ENCODE measurements around the gene MPST. TPM values are rescaled to one million over a fixed set of nuclear protein-coding genes. Genes with fewer than 3 reads are reported as not detected.

The MPST gene
- total RNA-seq, 1 experiment from 2014 or later = 68.6 TPM

- Histone ChIP-seq H3K9ac (ENCODE audit: low read length) (no peak overlapping the region), H4K20me1 (ENCODE audit: insufficient read depth) (no peaks in the 10 kb centered on the region), H3K27ac (ENCODE audit: low read depth, low read length) (no peak overlapping the region), H3K36me3 (ENCODE audit: control insufficient read depth in 1 of 2, insufficient read depth in 2 of 2, low read length in 2 of 2) (no peaks in the 10 kb centered on the region), H3K79me2 (ENCODE audit: insufficient read depth, low read length) (no peaks in the 10 kb centered on the region), H2AFZ (ENCODE audit: low read depth, low read length, poor library complexity, severe bottlenecking) (no peak overlapping the region), H3K4me1 (ENCODE audit: control insufficient read depth in 1 of 2, insufficient read depth in 2 of 2, low read length in 2 of 2) (no peaks in the 10 kb centered on the region), H3K4me2 (ENCODE audit: low read length) (no peak overlapping the region), H3K27me3 (ENCODE audit: insufficient read depth, low read length) (peaks cover 18% of the 10 kb centered on the region), H3K9me2 (ENCODE audit: insufficient read depth) (no peaks in the 10 kb centered on the region), H3K9me3 (ENCODE audit: control insufficient read depth in 1 of 2, insufficient read depth in 1 of 2, low read depth in 1 of 2, low read length in 2 of 2) (no peaks in the 10 kb centered on the region; a peak in 1 of 4 replicates), H3K4me3 (replicated peaks in 1 of 2; ENCODE audit: low read depth in 1 of 2, low read length in 2 of 2) (no peak overlapping the region)
- DNase-seq (ENCODE audit: low read depth, low spot score) = no peak
- ChIA-PET RAD21 (ENCODE audit: low non-redundant PET in 1 of 2, low total read pairs in 2 of 2, uncharacterized antibody in 2 of 2, unreplicated experiment in 2 of 2) (no interaction called here), CTCF (no interaction called here), POLR2A (no interaction called here)
- ATAC-seq = no peak
- TF ChIP-seq, protein P1, sequence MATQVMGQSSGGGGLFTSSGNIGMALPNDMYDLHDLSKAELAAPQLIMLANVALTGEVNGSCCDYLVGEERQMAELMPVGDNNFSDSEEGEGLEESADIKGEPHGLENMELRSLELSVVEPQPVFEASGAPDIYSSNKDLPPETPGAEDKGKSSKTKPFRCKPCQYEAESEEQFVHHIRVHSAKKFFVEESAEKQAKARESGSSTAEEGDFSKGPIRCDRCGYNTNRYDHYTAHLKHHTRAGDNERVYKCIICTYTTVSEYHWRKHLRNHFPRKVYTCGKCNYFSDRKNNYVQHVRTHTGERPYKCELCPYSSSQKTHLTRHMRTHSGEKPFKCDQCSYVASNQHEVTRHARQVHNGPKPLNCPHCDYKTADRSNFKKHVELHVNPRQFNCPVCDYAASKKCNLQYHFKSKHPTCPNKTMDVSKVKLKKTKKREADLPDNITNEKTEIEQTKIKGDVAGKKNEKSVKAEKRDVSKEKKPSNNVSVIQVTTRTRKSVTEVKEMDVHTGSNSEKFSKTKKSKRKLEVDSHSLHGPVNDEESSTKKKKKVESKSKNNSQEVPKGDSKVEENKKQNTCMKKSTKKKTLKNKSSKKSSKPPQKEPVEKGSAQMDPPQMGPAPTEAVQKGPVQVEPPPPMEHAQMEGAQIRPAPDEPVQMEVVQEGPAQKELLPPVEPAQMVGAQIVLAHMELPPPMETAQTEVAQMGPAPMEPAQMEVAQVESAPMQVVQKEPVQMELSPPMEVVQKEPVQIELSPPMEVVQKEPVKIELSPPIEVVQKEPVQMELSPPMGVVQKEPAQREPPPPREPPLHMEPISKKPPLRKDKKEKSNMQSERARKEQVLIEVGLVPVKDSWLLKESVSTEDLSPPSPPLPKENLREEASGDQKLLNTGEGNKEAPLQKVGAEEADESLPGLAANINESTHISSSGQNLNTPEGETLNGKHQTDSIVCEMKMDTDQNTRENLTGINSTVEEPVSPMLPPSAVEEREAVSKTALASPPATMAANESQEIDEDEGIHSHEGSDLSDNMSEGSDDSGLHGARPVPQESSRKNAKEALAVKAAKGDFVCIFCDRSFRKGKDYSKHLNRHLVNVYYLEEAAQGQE (IDR thresholded peaks at IDR 0.05; ENCODE audit: low read depth) = no peak
- TF ChIP-seq FOSL1 (IDR thresholded peaks at IDR 0.05; ENCODE audit: low read depth) (no peak), ZFX (IDR thresholded peaks at IDR 0.05) (no peak), JUND (IDR thresholded peaks at IDR 0.05) (no peak), TCF7L2 (IDR thresholded peaks at IDR 0.05; ENCODE audit: borderline replicate concordance, extremely low read depth, insufficient read depth, insufficient read length) (no peak), CEBPB (IDR thresholded peaks at IDR 0.05; ENCODE audit: low read depth) (no peak)
- intact Hi-C loops (cut with micrococcal nuclease) = no loop called here
- BruUV-seq (replicated peaks) = no TSS peak
Measured at GRCh38 chr22:37072673-37073072, 53.1 kb downstream of the MPST start.

DNA sequence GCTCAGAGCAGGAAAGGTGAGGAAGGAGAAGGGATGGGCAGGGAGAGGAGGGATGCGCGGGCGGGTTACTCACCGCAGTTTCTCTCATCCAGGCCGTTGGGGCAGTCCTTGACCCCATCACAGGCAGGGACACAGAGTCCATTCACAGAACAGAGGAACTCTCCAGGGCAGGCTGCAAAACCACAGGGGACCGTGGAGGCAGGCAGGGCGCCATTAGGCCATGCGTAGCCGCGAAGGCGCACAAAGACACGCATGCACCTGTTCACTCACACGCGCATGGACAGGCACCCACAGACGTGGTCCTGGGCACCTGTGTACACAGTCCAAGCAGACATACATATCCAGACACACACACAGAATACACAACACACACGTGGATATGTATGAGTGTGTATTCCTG lies 55.0 kb downstream of the MPST start:
- Histone ChIP-seq H3K9me3 (ENCODE audit: control insufficient read depth in 1 of 2, insufficient read depth in 1 of 2, low read depth in 1 of 2, low read length in 2 of 2) (no peaks in the 10 kb centered on the region; a peak in 1 of 4 replicates), H3K9me2 (ENCODE audit: insufficient read depth) (no peaks in the 10 kb centered on the region), H3K4me1 (ENCODE audit: control insufficient read depth in 1 of 2, insufficient read depth in 2 of 2, low read length in 2 of 2) (peaks cover 0 to 5% of the 10 kb centered on the region in 2 experiments; a peak in 2 of 4 replicates), H3K27me3 (ENCODE audit: insufficient read depth, low read length) (peaks cover 18% of the 10 kb centered on the region), H3K4me3 (replicated peaks in 1 of 2; ENCODE audit: low read depth in 1 of 2, low read length in 2 of 2) (no peak overlapping the region), H3K4me2 (ENCODE audit: low read length) (no peak overlapping the region), H3K9ac (ENCODE audit: low read length) (no peak overlapping the region), H4K20me1 (ENCODE audit: insufficient read depth) (no peaks in the 10 kb centered on the region), H2AFZ (ENCODE audit: low read depth, low read length, poor library complexity, severe bottlenecking) (no peak overlapping the region), H3K79me2 (ENCODE audit: insufficient read depth, low read length) (no peaks in the 10 kb centered on the region), H3K36me3 (ENCODE audit: control insufficient read depth in 1 of 2, insufficient read depth in 2 of 2, low read length in 2 of 2) (no peaks in the 10 kb centered on the region), H3K27ac (ENCODE audit: low read depth, low read length) (no peak overlapping the region)
- ChIA-PET RAD21 (ENCODE audit: low non-redundant PET in 1 of 2, low total read pairs in 2 of 2, uncharacterized antibody in 2 of 2, unreplicated experiment in 2 of 2) (no interaction called here), POLR2A (no interaction called here), CTCF (no interaction called here)
- TF ChIP-seq EZH2 (IDR thresholded peaks at IDR 0.05) (no peak), SRF (IDR thresholded peaks at IDR 0.05; ENCODE audit: low read depth) (no peak), YY1 (IDR thresholded peaks at IDR 0.05; ENCODE audit: extremely low read depth, insufficient replicate concordance, low read depth, low read length) (no peak), JUND (IDR thresholded peaks at IDR 0.05) (no peak), POLR2AphosphoS5 (IDR thresholded peaks at IDR 0.05; ENCODE audit: low read depth, low read length) (no peak), ATF3 (IDR thresholded peaks at IDR 0.05) (no peak), RAD21 (IDR thresholded peaks at IDR 0.05; ENCODE audit: low read depth) (no peak)
- TF ChIP-seq, protein P2, sequence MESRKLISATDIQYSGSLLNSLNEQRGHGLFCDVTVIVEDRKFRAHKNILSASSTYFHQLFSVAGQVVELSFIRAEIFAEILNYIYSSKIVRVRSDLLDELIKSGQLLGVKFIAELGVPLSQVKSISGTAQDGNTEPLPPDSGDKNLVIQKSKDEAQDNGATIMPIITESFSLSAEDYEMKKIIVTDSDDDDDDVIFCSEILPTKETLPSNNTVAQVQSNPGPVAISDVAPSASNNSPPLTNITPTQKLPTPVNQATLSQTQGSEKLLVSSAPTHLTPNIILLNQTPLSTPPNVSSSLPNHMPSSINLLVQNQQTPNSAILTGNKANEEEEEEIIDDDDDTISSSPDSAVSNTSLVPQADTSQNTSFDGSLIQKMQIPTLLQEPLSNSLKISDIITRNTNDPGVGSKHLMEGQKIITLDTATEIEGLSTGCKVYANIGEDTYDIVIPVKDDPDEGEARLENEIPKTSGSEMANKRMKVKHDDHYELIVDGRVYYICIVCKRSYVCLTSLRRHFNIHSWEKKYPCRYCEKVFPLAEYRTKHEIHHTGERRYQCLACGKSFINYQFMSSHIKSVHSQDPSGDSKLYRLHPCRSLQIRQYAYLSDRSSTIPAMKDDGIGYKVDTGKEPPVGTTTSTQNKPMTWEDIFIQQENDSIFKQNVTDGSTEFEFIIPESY (IDR thresholded peaks at IDR 0.05; ENCODE audit: extremely low read depth, insufficient replicate concordance, low read length) = no peak
- BruUV-seq (replicated peaks) = no TSS peak
- no peak for DNase-seq (ENCODE audit: low read depth, low spot score)
- intact Hi-C loops (cut with micrococcal nuclease) = no loop called here
- no peak for ATAC-seq
